Measurements from ENCODE around the gene NTRK1.

The NTRK1 gene

GRCh38 chr1:156839426-156840109, 21.1 kb upstream of the NTRK1 start:
- no peak for DNase-seq

GRCh38 chr1:156840186-156840897, 20.3 kb upstream of the NTRK1 start:
- DNase-seq, result no peak

- DNase-seq, result no peak
Measured at GRCh38 chr1:156840898-156841279, 19.8 kb upstream of the NTRK1 start.

- no peak for DNase-seq
Measured at GRCh38 chr1:156841295-156841855, 19.3 kb upstream of the NTRK1 start.

GRCh38 chr1:156842618-156843300, 17.9 kb upstream of the NTRK1 start:
- no peak for DNase-seq

GRCh38 chr1:156844102-156844501, 16.6 kb upstream of the NTRK1 start:
- no peak for DNase-seq

GRCh38 chr1:156844638-156845037, 16.0 kb upstream of the NTRK1 start:
- DNase-seq, result no peak

GRCh38 chr1:156845055-156845952, 15.4 kb upstream of the NTRK1 start:
- DNase-seq, result peak in 1 of 2 experiments; percentile 32

- no peak for DNase-seq
Measured at GRCh38 chr1:156845953-156846545, 14.6 kb upstream of the NTRK1 start.

GRCh38 chr1:156846643-156847042, 14.0 kb upstream of the NTRK1 start:
- no peak for DNase-seq

- no peak for DNase-seq
Measured at GRCh38 chr1:156847591-156848460, 12.8 kb upstream of the NTRK1 start.

GRCh38 chr1:156848461-156849150, 12.1 kb upstream of the NTRK1 start:
- peak; percentile 77 to 81 for DNase-seq

- DNase-seq, result no peak
Measured at GRCh38 chr1:156849151-156849496, 11.5 kb upstream of the NTRK1 start.

- no peak for DNase-seq
Measured at GRCh38 chr1:156851779-156852417, 8.8 kb upstream of the NTRK1 start.

- DNase-seq, result no peak
Measured at GRCh38 chr1:156852418-156852874, 8.2 kb upstream of the NTRK1 start.

- no peak for DNase-seq
Measured at GRCh38 chr1:156853761-156854160, 6.9 kb upstream of the NTRK1 start.

- no peak for DNase-seq
Measured at GRCh38 chr1:156854634-156855033, 6.0 kb upstream of the NTRK1 start.

- DNase-seq, result no peak
Measured at GRCh38 chr1:156856282-156856785, 4.3 kb upstream of the NTRK1 start.

- no peak for DNase-seq
Measured at GRCh38 chr1:156857532-156857931, 3.1 kb upstream of the NTRK1 start.

- DNase-seq, result no peak
Measured at GRCh38 chr1:156858555-156858956, 2.1 kb upstream of the NTRK1 start.

Data from activated CD4-positive, alpha-beta T cell treated with anti-CD3 and anti-CD28 coated beads, Interleukin-2, amount 50 U/mL, for 48 hours (primary cell).